NCI-H526 (cell line): ENCODE results near the gene PTGES.
"Not testable (repeated sequence)": the region's sequence is repeated elsewhere in the genome, so short reads cannot be mapped to it uniquely, and the experiment has no call there.

ENCODE experiments used
- DNase-seq, 2 experiments: peaks; one replicate each; lab custom pipeline; 2025; lab: John Stamatoyannopoulos, UW

PTGES gene

DNA sequence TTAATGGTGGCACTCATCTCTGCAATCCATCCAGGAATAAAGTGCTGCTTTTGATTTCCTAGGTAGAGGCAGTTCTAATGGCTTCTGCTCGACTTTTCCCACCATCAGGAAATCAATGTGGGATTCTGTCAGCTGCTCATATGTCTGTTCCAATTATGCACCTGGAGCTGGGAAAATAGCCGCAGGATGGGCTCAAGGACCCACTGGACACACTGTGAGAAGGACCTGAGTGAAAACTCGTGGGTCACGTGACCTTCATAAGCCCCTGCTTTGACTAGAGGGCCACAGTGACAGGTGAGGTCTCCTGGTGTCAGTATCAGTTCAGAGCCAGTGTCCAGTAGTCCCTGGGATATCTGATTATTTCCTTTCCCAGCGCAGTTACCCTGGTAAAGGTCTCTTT is 17.9 kb upstream of the PTGES start:
- no peak for DNase-seq

DNA sequence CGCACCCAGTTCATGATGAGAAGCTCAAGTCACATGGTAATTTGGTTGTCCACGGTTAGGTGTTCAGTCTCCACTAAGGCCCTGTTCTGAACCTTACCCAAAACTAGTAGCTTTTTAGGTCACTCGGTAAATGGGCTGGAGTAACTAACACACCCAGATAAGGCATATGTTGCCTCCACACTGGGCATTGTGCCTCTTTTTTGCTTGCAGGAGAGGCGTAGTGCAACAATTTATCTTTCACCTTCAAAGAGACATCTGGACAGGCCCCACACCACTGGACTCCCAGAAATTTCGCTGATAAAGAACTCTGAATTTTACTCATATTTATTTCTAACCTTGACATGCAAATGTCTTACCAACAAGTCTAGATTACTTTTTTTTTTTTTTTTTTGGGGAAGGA is 16.8 kb upstream of the PTGES start:
- DNase-seq, result no peak

DNA sequence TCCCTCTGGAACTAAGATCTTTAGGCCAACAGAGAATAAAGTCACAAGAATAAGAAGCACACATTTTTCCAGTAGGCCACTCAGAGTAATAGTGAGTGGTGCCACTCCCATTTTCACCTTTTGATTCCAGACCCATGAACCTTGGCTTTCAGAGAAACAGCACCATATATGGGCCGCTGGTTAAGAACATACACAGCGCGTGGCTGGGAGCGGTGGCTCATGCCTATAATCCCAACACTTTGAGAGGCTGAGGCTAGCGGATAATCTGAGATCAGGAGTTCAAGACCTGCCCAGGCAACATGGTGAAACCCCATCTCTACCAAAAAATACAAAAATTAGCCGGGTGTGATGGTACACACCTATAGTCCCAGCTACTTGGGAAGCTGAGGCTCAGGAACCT is 15.6 kb upstream of the PTGES start:
- DNase-seq, result no peak

DNA sequence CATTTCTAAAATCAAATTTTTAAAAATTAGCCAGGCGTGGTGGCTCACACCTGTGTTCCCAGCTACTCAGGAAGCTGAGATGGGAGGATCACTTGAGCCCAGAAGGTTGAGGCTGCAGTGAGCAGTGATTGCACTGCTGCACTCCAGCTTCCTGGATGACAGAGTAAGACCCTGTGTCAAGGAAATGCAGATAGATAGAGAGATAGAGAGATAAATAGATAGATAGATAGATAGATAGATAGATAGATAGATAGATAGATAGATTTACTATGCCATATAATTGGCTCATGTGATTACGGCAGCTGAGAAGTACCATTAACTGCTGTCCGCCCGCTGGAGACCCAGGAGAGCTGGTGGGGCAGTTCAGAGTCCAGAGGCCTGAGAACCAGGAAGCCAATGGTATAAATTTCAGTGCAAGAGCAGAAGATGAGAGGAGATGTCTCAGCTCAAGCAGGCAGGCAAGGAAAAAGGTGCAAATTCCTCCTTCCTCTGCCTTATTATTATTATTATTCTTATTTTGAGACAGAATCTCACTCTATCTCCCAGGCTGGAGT is 13.0 kb upstream of the PTGES start:
- no peak for DNase-seq

DNA sequence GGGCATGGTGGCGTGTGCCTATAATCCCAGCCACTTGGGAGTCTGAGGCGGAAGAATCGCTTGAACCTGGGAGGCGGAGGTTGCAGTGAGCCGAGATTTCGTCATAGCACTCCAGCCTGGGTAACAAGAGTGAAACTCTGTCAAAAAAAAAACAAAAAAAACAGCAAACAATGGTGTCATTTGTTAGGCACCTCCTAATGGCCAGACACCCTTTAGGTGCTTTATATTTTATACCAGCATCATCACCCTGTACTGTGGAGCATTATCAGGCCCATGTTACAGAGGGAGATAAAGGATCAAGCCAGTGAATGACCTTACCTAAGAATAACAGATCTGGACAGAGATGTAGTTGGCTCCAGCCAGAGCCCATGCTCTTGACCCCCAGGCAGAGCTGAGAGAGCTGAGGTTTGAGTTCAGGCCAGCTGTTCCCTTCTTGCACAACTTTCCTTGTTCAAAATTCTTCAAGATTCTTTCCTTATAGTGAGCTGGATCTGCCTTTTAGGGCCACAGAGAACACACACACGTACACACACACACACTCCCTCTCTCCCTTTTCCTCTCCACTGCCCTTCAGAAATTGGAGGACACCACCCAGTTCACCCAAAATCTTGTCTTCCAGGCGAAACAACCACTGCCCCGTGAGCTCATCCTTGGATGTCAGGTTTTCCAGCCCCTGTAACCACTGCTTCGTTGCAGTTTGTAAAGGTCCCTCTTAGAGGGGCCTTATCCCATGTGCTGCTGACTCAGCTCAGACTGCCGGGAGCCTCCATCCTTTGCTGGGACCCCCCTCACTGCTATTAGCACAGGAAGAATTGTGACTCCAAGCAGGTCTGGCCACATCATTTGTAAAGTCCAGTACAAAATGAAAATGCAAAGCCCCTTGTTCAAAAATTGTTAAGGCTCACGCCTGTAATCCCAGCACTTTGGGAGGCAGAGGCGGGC is 10.4 kb upstream of the PTGES start:
- DNase-seq, result no peak

DNA sequence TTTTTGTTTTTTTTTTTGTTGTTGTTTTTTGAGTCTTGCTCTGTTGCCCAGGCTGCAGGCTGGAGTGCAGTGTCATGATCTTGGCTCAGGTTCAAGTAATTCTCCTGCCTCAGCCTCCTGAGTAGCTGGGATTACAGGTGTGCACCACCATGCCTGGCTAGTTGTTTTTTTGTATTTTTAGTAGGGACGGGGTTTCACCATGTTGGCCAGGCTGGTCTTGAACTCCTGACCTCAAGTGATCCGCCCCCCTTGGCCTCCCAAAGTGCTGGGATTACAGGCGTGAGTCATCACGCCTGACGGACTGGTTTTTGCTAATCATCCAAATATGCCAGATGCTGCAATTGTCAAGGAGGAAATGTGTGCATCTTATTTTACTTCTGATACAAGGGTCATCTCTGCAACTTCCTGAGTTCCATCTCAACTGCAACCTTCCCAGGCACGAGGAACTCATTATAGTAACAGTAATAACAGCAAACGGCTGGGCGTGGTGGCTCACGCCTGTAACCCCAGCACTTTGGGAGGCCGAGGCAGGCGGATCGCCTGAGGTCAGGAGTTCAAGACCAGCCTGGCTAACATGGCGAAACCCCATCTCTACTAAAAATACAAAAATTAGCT is 9.6 kb upstream of the PTGES start:
- DNase-seq, result not testable (repeated sequence)

DNA sequence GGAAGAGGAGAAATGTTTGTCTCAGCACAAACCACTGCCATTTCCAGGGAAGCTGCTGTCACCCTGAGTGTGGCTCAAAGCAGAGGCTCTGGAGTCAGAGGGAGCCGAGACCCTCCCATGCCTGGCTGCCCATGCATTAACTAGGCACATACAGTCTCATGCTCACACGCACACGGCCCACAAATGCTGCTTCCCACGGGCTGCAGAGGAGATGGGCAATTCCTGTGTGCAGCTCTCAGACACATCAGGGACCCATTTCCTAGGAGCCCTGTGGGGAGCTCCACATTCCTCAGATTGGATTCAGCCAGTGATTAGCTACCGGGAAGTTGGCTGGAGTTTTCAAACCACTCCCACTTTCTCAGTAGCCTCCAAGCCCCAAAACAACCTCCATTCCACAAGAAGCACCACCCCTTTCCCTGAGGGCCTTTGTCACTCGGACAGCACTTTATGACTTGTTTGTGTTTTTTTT is 9.1 kb upstream of the PTGES start:
- no peak for DNase-seq

DNA sequence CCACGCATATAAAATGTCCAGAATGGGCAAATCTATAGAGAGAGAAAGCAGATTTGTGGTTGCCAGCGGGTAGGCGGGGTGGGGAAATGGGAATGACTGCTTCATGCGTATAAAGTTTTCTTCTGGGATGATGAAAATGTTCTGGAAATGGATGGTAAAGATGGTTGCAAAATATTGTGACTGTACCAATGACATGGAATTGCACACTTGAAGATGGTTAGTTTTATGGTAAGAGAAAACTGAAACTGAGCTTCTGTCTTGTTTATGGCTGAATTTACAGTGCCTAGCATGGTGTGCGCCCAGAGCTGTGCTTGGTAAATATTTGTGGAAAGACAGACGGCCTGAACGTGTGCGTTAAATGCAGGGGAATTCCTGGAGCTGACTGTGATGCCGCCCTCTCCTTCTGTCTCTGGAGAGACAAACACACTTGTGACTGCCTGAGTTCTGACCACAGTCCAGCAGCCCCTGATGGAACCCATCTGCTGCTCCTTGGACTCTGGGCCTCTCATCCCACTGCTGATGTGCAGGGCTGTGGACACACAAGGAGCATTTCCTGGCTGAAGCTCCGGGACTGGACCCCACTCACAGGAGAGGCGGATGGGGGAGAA is 8.6 kb upstream of the PTGES start:
- DNase-seq, result no peak

DNA sequence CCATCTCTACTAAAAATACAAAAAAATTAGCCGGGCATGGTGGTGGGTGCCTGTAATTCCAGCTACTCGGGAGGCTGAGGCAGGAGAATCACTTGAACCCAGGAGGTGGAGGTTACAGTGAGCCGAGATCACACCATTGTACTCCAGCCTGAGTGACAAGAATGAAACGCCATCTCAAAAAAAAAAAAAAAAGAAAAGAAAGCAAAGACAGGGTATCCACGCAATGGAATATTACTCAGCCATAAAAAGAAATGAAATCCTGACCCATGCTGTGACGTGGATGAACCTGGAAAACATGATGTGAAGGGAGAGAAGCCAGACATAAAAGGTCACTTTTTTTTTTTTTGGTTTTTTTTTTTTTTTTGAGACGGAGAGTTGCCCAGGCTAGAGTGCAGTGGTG is 7.9 kb upstream of the PTGES start:
- not testable (repeated sequence) for DNase-seq

DNA sequence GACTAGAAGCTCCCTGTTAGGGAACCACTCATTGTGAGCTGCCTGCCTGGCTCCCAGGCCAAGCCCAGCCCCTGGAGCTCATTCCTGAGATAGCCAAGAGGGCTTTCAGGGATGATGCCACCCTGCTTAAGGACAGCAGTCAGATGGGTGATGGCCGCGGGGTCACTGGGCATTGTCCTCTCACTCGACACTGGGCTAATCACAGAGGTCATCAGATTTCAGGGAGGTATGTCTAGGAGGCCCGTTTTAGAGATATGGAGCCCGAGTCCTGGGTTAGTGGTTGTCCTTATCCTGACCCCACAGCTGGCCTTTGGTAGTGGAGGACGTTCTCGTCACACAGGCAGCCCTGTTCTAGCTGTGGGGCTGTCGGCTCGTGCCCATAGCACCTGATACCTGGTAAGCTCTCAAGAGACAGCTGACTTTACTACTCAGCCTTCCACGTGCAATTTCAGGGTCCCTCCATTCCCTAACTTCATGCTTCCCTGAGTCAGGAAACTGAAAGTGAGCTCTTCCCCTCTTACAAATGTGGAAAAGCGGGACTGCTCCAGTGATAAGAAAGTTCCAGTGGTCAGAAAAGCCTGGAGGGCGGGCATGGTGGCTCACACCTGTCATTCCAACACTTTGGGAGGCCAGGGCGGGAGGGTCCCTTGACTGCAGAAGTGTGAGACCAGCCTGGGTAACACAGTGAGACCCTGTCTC is 7.1 kb upstream of the PTGES start:
- DNase-seq, result no peak

DNA sequence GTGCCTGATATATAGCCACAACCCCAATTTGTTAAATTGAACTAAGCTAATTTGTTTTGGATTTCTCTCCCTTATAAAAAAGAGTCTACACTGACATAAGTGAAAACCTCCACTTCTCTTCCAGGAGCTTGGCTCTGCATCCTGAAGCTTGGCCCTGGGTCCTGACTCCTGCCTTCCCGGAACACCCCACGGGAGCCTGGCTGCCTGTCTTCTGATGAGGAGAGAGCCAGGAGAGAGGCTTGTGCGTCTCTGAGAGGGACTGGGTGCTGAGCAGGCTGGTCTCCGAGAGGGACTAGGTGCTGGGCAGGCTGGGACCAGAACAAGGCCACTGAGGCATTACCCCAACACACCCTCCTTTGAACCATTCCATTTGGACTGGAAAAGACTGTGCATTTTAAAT is 6.5 kb upstream of the PTGES start:
- DNase-seq, result no peak

DNA sequence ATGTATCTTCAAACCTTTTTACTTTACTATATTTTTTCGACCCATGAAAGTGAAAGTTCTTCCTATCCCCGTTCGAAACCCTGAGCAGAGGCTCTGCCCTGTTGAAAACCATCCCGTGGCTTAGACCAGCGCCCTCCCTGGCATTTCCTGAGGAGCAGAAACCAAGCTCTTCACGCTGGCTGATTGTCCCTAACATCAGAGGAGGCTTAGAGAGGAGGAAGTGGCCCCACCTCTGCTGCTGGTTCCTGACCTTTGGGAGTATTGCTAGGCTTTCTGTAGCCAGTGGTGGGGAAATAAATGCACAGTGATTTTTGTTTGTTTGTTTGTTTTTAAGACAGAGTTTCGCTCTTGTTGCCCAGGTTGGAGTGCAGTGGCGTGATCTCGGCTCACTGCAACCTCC is 4.2 kb upstream of the PTGES start:
- no peak for DNase-seq

DNA sequence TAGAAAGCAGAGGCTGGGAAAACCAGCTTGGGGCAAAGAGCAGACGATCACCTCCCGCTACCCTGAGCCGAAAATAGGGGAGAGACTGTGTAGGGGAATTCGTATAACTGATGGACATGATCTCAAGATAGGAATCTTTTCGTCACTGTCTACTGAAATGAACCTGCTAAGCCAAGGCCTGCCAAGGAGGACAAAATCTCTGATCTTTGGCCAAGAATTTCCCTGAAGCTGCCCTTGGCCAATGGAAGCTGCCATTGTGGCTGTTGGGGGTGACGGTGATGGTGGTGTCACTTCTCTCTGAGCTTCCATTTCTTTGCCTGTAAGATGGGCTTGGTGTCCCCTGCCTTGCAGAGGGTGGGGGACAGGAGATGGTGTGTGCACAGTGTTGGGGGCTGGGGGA is 3.3 kb upstream of the PTGES start:
- no peak for DNase-seq

DNA sequence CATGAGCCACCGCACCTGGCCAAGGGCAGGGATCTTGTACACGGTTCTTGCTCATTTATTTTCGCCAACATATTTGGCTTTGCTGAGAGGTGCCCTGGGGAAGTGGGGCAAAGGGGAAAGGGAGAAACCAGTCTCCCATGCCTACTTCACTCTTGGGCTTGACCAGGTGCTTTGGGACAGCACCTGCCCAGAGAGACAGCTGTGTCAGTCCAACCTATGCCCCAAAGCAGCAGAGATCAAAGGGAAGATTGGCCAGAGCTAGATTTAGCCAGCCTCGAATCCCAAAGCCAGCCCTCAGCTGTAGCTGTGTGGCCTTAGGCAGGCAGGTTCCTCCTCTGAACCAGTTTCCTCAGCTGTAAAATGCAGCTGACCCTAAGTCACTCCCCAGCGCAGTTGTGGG is 2.3 kb upstream of the PTGES start:
- DNase-seq, result no peak

DNA sequence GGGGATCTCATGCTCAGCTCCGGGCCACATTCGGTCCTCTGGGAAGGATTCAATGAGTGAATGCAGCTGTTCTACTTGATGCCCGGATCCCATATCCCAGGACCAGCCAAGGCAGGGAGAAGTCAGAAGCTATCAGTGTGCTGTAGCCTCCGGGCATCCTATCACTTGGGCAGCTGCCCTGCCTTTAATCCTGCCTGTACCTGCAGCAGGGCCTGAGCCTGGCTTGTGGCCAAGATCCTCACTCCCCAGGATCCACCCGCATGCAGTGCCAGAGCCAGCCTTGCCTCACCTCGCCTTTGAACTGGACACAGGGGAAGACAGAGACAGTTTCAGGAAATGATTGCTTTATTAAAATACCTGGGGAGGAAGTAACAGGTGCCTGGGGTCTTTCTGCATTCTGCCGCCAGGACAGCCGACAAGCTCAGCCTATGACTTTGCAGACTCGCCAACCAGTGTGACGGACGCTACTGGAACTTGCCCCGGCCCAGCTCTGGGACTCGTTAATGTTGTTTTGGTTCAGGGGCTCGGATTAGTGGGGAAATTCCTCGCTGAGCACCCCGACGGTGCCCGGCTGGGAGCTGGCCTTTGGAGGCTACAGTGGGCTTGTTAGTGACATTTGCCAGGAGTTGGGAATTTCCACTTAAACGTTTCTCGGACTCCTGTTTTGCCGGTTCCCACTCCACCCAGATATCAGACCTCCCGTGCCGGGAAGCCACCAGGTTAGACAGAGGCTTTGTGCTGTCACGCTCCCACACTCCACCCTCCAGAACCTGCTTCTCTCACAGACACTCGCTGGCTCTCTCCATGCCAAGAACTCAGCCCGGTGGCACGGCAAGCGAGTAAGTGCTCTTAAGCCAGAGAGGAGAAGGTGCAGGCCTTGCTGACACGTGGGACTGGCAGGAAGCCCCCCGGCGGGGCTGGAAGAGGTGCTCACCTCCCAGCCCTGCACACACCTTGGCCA is 721 bp downstream of the PTGES start:
- peak in 1 of 2 experiments; percentile 38 for DNase-seq

DNA sequence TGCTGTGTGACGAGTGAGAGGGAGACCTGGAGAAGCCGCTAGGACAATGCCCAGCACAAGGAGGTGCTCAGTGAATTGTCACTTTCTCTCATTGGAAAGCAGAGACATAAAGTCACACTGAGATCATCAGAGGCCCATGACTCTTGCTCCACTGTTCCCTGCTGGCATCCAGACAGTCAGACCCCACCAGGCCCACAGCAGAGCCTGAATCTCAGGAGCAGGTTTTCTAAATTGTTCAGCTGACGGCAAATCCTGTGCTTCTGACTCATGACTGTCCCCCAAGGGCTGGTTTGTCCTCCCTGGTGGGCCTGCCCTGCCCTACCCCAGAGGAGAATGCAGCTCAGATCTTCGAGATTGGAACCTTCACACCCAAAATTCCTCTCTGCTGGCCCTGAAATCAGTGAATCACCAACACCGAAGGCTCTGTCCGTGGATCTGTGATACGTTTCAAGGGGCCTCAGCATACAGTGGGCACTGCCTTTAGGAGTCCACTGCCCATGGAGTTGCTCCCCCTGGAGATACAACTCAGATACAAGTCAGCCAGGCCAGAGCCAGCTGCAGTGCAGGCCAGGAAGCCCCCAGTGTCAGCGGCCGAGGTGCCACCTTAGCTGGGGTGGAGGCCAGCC is 2.7 kb downstream of the PTGES start:
- DNase-seq, result no peak

DNA sequence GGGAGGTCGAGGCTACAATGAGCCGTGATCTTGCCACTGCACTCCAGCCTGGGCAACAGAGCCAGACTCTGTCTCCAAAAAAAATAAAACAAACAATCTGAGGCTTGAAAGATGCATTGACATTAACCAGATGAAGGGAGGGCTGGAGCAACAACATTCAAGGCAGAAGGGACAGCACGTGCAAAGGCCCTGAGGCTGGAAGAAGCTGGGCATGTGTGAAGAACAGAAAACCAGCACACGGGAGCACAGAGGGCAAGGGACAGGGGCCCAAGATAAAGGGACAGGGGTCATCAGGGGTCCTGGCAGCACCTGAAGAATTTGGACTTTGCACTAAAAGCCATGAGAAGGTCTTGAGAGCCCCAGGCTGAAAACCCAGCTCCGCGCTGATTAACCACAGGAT is 3.3 kb downstream of the PTGES start:
- no peak for DNase-seq

DNA sequence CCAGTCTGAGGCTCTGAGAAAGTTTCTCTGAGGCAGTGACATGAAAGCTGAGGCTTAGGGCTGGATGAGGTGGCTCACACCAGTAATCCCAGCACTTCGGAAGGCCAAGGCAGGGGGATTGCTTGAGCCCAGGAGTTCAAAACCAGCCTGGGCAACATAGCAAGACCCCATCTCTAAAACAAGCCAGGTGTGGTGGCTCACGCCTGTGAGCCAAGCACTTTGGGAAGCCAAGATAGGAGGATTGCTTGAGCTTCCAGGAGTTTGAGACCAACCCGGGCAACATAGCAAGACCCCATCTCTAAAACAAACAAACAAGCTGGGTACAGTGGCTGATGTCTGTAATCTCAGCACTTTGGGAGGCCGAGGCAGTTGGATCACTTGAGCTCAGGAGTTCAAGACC is 3.8 kb downstream of the PTGES start:
- not testable (repeated sequence) for DNase-seq

DNA sequence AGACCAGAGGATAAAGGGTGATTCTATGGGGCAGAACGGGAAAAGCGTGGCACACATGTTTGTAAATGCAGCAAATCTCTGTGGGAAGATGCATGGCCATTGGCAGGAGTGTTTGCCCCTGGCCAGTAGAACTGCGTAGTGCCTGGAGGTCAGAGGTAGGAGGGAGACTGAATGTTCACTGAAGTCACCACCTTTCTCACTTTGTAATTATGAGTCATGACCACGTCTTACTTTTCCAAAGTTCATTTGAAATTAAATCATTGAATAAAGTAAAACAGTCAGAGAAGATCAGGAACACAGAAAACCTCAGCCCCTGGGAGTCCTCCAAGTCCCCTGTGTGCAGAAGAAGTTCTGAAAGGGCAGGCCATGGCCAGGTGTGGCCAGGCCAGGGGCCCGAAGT is 4.6 kb downstream of the PTGES start:
- no peak for DNase-seq

DNA sequence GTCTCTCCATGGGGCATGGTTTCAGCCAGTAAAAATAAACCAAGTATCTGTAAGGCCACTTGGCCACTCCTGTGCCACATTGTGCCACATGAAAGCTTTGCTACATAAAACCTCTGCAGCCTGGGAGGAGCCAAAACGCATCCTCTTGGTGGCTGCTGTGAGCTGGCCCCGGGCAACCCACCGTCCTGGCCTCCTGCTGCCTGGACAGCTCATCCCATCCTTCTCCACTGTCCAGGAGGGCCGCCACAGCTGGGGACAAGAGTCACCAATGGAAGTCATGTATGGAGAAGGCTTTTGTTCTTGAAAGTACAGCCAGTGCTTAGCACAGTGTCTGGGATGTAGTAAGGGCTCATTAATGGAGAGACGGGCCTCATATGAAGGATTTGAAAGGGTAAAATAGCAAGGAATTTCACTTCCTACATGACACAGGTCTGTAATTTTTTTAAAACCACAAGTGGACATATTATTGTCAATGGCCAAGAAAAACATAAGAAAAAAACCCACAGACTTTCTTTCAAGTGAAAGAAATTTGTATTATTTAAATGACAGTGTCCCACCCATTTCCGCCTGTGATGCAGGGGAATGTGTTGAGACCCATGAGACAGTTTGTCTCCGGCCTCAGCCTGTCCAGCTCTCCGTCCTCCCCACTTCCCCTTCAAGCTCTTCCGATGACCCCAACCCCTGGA is 6.6 kb downstream of the PTGES start:
- DNase-seq, result no peak
